M059J (cell line): ENCODE measurements around the gene MMP24. TPM values are rescaled to one million over a fixed set of nuclear protein-coding genes. Genes with fewer than 3 reads are reported as not detected.
"Not testable (repeated sequence)": the region's sequence is repeated elsewhere in the genome, so short reads cannot be mapped to it uniquely, and the experiment has no call there.

Experiments
- DNase-seq: peaks from one replicate; pipeline ENCODE4 v3.0.0-alpha.2; 2012; ENCODE audit warnings: low read depth
- total RNA-seq: library from RNA; depleted of rRNA; stranded (reverse); fragments of >200 nt; shearing (Covaris generic); gene quantifications from 2 replicates; pipeline ENCODE4 v1.2.3, GENCODE V29; 2014; rRNA removed

The MMP24 gene
- total RNA-seq: 1.7 and 4.4 TPM in 2 replicates

DNA sequence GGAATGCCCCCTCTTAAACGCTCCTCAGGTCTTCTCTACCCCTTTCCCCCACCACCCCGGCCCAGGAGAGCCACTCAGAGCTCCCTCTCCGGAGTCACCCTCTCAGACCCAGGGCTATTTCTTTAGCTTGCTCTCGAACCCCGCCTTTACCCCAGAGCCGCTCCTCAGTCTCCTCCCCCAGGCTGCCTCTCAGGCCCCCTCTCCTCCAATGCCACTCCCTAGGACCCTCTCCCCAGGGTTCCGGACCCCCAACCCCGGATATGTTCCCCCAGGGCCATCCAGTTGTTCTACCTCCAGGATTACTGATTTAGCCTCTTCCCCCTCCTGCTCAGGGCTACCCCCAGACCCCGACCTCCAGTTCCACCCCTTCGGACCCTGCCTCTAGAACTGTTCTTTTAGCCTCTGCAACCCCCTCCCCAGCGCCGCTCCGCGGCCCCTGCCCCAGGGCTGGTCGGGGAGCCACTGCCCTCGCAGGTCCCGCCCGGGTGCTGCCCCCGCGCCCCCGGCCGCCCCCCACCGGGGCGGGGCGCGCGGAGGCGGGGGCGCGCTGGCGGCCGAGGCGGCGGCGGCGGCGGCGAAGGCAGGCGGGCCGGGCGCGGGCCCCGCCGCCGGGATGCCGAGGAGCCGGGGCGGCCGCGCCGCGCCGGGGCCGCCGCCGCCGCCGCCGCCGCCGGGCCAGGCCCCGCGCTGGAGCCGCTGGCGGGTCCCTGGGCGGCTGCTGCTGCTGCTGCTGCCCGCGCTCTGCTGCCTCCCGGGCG lies at the start of gene MMP24:
Gene MMP24, plus strand, starts transcription at position 565 of the 758 bp plus-strand sequence. Its CDS starts 49 bp downstream, at position 614.
- no peak for DNase-seq

DNA sequence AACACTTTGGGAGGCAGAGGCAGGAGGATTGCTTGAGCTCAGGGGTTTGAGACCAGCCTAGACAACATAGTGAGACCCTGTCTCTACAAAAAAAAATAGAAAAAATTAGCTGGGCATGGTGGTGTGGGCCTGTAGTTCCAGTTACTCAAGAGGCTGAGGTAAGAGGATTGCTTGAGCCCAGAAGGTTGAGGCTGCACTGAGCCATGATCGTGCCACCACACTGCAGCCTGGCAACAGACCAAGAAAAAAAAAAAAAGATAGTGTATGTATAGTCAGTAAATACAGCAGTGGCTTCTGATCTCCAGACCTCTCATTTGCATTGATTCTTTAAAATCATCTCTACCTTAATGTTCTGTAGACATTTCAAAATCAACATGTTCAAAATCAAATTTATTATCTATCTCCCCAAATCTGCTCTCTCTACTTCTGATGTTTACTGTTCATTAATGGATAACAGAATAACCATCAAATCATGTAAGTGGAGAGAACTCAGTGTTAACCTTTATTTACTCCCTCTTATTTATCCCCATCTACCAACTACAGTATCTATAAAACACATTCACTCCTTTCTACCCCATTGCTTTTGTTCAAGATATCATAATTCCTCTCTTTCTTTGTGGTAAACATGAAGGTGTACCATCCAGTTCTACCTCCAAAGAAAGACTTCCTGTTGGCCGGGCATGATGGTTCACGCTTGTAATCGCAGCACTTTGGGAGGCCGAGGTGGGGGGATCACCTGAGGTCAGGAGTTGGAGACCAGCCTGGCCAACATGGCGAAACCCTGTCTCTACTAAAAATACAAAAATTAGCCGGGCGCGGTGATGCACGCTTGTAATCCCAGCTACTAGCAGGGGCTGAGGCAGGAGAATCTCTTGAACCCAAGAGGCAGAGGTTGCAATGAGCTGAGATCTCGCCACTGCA lies 46.9 kb upstream of the MMP24 start:
- DNase-seq: no peak

DNA sequence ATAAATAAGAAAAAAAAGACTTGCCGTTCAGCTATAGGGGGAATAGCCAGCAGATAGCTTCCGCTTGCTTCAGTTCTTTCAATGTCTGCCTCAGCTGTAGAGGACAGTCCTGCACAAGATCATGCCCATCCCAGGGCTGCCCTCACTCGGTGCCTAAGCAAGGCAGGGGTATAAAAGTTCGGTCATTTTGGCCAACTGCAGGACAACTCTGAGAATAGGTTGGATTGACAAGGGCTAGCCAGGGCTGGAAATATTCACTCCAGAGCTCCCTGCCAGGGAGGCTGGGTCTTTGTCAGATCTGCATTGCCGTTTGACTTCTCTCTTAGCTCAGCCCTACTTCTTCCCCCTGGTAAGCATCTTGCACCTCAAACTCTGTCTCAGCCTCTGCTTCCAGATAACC lies 46.2 kb upstream of the MMP24 start:
- no peak for DNase-seq

DNA sequence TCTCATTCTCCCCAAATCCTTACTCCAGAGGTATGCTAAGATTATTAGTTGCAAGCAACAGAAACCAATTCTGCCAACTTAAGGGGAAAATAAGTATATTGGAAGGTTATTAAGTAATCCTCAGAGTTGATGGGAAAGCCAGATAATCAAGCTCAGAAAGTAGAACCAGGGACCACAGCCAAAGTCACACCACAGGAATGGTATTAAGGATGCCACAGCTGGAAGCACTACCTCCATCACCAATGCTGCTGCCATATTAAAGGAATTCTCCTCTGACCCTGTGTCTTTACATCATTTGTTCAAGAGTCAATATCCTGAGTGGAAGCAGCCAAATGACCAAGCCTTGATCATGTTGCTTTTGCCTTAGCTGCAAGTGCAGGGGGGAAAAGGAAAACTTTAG lies 44.8 kb upstream of the MMP24 start:
- no peak for DNase-seq

DNA sequence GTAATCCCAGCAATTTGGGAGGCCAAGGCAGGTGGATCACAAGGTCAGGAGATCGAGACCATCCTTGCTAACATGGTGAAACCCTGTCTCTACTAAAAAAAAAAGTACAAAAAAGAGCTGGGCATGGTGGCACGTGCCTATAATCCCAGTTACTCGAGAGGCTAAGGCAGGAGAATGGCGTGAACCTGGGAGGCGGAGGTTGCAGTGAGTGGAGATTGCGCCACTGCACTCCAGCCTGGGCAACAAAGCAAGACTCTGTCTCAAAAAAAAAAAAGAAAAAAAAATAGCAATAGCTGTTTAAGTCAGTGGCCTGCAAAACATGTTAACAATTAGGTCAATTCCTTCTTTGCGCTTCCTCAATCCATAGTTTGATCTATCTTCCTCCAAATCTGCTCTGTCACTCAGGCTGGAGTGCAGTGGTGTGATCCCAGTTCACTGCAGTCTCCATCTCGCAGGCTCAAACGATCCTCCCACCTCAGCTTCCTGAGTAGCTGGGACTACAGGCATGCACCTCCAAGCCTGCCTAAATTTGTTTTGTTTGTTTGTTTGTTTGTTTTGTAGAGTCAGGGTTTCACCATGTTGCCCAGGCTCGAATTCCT lies 39.7 kb upstream of the MMP24 start:
- not testable (repeated sequence) for DNase-seq

DNA sequence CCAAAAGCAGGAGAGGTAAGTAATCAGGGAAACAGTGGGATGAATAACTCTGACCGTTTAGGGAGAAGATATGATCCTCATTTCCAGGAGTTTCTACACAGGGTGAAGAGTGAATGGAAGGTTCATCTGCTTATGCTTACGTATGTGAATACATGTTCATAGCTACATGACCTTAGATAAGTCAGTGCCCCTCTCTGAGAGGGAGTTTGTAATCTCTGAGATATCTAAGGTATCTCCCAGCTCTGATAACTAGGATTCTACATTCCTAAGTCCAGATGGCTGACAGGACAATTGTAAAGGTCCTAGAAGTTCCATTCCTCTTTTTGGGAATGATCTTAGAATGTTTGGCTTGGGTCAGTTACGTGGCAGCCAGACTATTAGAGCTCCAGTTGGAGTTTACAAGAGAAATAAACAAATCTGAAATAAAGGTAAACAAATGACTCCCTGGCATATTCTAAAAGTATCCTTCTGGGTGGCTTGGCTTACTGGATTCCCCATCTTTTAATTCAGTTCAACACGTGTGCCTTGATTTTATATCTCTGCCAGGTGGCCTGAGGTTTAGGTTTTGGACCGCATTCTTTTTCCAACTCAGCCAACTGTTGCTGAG lies 38.8 kb upstream of the MMP24 start:
- peak; percentile 51 for DNase-seq

DNA sequence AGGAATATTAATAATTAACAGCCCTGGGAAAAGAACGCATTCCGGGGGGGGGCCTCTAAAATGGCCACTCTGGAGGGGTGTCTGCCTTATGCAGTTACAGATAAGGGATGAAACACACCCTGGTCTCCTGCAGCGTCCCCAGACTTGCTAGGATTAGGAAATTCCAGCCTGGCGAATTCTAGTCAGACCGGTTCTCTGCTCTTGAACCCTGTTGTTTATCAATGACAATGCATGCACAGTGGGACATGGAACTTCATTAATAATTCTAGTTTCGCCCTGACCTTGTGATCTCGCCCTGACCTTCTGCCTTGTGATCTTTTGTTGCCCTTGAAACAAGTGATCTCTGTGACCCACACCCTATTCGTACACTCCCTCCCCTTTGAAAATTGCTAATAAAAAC lies 37.3 kb upstream of the MMP24 start:
- DNase-seq: not testable (repeated sequence)

DNA sequence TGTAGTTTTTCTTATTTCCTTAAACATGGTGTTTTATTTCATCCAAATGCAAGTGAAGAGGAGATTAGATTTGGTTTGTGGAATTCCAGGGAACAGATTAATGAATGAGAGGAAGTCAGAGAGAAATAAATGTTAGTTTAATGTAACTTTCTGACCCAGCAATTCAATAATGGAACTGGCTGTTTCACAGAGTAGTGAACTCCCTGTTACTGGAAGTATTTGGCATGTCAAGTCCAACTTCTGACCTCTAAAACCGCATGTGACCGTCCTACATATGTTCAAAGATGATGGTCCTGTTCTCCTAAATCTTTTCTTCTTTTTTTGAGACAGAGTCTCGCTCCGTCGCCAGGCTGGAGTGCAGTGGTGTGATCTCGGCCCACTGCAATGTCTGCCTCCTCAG lies 35.9 kb upstream of the MMP24 start:
- DNase-seq: no peak

DNA sequence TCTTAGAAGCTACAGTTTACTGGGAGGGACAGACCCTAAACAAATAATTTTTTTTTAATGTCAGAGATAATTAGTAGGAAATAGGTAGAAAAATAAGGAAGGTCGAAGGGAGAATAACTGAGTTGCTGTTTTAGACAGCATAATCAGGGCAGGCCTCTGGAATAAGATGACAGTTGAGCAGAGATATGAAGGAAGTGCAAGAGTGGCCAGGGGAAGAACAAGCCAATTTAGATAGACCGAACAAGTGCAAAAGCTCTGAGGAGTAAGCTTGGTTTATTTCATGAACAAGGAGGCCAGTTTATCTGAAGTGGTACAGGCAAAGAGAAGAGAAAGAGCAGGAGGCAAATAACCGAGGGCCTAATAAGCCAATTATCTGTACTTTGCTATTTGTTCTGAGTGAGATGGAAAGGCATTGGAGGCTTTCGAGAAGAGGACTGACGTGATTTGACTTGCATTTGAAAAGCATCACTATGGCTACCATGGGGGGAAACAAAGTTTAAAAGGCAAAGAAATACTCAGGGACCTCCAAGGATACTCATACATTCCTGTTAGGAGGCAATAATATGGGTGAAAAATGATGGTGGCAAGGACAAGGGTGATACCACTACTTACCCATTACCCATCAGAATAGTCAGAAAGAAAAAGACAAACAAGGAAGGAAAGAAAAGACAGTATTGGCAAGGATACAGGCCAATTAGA lies 34.9 kb upstream of the MMP24 start:
- DNase-seq: no peak

DNA sequence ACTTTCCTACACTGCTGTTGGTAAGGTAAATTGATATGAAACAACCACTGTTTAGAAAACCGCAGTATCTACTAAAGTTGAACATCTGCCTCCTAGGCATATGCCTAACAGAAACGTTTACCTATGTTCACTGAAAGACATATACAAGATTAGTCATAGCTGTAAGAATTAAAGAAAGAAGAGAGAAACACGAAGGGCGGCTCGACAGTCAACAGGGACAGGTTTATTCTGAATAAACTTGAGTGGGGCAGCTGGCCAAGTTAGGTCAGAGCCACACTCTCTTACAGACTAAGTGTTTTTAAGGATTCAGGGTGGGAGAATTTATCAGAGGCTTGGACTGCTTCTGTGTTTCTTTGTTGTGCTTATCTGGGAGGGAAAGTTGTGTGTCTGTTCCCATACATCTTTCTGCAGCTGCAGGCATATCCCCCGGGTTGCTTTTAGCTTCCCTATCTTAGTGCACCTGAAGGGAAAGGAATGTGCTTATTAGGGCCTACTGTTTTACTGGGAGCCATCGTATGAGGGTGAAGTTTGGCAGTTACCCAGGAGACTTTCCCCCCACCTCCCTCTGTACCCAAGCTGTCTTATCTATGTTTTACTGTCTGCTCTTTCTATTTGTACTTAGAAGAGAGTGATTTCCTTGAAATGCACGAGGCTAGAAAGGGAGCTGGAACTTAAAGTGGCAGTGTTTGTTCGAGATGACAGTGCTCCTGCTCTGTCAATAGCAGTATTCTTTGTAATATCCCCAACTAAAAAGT lies 34.2 kb upstream of the MMP24 start:
- no peak for DNase-seq

DNA sequence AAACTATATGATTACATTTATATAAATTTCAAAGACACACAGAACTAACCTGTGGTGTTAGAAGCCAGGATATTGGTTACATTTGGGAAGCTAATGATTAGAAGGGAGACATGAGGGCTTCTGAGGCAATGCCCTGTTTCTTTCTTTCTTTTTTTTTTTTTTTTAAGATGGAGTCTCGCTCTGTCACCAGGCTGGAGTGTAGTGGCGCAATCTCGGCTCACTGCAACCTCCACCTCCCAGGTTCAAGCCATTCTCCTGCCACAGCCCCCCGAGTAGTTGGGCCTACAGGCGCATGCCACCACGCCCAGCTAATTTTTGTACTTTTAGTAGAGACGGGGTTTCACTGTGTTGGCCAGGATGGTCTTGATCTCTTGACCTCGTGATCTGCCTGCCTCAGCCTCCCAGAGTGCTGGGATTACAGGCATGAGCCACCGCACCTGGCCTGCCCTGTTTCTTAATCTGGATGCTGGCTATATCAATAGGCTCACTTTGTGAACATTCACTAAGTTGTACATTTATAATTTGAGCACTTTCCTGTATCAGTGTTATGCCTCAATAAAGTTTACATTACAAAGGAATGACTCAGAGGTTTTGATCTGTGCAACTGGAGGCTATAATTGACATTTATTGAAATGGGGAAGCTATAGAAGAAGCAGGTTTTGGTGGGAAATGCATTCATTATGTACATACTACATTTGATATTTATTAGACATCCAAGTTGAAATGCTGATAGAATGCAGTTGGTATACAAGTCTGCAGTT lies 33.3 kb upstream of the MMP24 start:
- not testable (repeated sequence) for DNase-seq

DNA sequence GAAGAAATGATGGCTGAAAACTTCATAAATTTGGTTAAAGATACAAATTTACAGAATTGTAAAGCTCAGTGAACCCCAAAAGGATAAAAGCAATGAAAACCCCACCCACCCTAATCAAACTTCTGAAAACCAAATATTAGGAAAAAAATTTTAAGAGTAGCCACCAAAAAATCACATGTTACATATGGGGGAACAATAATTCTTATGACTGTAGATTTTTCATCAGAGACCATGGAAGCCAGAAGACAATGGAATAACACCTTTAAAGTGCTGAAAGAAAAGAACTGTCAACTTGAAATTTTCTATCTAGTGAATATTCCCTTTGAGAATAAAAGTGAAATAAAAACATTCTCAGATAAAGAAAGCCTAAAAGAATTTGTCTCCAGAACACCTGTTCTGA lies 30.2 kb upstream of the MMP24 start:
- DNase-seq: peak; percentile 43

DNA sequence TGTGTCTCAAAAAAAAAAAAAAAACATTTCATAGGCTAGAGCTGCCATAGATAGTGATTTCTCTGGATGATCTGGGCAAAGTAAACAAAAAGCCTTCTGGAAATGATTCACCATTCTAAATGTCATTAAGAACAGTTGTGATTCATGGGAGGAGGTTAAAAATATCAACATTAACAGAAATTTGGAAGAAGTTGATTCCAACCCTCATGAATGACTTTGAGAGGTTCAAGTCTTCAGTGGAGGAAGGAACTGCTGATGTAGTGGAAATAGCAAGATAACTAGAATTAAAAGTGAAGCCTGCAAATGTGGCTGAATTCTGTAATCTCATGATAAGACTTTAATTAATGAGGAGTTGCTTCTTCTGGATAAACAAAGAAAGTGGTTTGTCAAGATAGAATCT lies 26.8 kb upstream of the MMP24 start:
- DNase-seq: peak; percentile 85

DNA sequence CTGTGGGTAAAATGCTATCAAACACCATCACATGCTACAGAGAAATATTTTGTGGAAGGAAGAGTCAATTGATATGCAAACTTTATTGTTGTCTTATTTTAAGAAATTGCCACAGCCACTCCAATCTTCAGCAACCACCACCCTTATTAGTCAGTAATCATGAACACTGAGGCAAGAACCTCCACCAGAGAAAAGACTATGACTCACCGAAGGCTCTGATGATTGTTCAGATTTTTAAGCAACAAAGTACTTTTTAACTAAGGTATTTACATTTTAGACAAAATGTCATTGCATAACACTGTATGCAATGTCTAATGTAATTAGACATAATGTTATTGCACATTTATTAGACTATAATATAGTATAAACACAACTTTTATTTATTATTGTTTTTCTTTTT lies 26.2 kb upstream of the MMP24 start:
- peak; percentile 86 for DNase-seq

DNA sequence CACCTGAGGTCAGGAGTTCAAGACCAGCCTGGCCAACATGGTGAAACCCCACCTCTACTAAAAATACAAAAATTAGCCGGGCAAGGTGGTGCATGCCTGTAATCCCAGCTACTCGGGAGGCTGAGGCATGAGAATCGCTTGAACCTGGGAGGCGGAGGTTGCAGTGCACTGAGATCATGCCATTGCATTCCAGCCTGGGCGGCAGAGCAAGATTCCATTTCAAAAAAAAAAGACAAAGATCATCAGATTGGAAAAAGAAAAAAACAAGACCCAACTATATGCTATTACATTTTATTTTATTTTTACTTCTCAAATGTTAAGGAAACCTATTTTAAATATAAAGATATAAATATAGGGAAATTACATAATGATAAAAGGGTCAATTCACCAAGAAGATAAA lies 25.0 kb upstream of the MMP24 start:
- not testable (repeated sequence) for DNase-seq

DNA sequence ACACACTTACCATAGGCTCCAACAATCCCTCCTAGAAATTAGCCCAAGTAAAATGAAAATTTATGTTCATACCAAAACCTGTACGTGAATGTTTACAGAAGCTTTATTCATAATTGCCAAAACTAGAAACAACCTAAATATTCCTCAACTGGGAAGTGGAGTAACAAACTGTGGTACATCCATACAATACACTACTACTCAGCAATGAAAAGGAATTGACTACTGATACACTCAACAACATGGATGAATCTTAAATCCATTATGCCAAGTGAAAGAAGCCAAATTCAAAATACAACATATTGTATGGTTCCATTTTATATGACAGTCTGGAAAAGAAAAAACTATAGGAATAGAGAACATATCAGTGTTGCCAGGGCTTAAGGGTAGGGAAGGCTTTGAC lies 19.7 kb upstream of the MMP24 start:
- no peak for DNase-seq

DNA sequence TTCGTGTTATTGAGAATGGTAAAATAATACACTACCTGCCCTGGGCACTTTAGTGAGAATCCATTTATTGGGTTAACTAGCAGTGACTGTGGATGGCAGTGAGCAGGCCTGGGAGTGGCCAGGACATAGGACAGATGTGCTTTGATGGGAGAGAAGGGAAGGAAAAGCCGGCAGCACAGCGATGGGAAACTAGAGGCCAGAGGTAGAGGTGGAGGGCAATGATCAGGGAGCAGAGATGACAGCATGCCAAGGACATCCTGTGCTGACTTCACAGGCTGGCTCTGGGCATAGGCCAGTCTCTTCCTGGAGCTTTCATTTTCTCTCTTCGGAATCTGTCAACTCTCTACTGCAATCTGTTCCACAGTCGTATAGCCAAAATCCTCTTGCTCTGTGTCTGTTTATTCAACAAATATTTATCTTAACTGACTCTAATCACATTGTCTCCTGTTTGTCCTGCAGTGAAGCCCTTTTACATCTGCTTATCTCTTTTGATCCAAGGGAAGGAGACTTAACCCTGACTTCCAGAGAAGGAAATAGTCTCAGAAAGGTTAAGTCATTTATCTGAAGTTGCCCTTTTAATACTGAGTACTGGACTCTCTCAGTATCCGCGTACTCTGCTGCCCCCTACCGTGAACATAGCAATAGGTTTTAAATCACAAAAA lies 18.4 kb upstream of the MMP24 start:
- peak; percentile 86 for DNase-seq

DNA sequence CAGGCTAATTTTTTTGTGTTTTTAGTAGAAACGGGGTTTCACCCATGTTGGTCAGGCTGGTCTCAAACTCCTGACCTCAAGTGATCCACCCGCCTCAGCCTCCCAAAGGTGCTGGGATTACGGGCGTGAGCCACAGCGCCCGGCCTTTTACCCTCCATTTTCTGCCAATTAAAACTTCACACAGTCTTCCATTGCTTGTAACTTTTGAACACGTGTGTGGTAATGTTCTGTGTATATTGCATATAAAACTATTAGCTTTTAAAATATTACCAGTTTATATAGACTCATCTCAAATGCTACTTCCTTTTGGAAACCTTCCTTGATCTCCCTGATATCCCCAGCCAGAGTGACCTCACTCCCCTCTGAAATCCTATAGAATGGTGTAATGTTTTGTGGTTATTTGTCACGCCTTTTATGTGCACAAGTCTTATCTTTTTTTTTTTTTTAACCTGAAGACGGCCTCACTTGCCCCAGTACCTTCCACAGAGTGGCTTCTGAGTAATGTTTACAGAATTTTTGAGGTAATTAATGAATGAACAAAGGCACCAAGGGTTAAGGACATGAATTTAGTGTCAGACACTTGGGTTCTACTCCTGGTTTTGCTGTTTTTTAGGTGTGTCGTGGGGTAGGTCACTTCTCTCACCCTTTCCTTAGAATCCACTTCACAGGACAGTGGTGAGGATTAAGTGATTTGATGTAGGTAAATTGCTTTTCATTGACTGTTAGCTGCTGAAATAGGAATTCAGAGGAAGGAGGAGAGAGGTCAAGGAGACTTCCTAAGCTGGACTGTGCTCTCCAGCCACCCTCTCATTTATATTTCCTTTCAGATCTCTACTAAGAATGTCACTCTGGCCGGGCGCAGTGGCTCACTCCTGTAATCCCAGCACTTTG lies 11.2 kb upstream of the MMP24 start:
- peak; percentile 92 for DNase-seq
